ENCODE data around the gene RMP24.

Gene RMP24

GRCh38 chr18:35939138-35939537, 33.3 kb upstream of the RMP24 start:
- Histone ChIP-seq H3K27ac (ENCODE audit: low read depth, low read length) (no peak overlapping the region), H3K36me3 (ENCODE audit: control insufficient read depth in 5 of 5, insufficient read depth in 5 of 5, low read length in 5 of 5) (no peaks in the 10 kb centered on the region), H3K9me3 (ENCODE audit: control insufficient read depth in 5 of 5, low read length in 5 of 5) (no peaks in the 10 kb centered on the region), H3K4me1 (ENCODE audit: control insufficient read depth in 5 of 5, insufficient read depth in 5 of 5, low read length in 5 of 5) (no peaks in the 10 kb centered on the region), H3K9ac (ENCODE audit: low read length in 5 of 5) (no peak overlapping the region), H3K4me3 (ENCODE audit: low read depth in 1 of 5, low read length in 5 of 5) (no peak overlapping the region), H3K27me3 (ENCODE audit: control insufficient read depth in 5 of 5, insufficient read depth in 4 of 5, low read length in 5 of 5) (peaks cover 0 to 2% (median 0%) of the 10 kb centered on the region in 5 donors)

GRCh38 chr18:35941299-35941698, 31.2 kb upstream of the RMP24 start:
- Histone ChIP-seq H3K9me3 (ENCODE audit: control insufficient read depth in 5 of 5, low read length in 5 of 5) (no peaks in the 10 kb centered on the region), H3K4me3 (ENCODE audit: low read depth in 1 of 5, low read length in 5 of 5) (no peak overlapping the region), H3K9ac (ENCODE audit: low read length in 5 of 5) (no peak overlapping the region), H3K4me1 (ENCODE audit: control insufficient read depth in 5 of 5, insufficient read depth in 5 of 5, low read length in 5 of 5) (no peaks in the 10 kb centered on the region), H3K36me3 (ENCODE audit: control insufficient read depth in 5 of 5, insufficient read depth in 5 of 5, low read length in 5 of 5) (no peaks in the 10 kb centered on the region), H3K27ac (ENCODE audit: low read depth, low read length) (no peak overlapping the region), H3K27me3 (ENCODE audit: control insufficient read depth in 5 of 5, insufficient read depth in 4 of 5, low read length in 5 of 5) (peaks cover 0 to 2% (median 0%) of the 10 kb centered on the region in 5 donors)

DNA sequence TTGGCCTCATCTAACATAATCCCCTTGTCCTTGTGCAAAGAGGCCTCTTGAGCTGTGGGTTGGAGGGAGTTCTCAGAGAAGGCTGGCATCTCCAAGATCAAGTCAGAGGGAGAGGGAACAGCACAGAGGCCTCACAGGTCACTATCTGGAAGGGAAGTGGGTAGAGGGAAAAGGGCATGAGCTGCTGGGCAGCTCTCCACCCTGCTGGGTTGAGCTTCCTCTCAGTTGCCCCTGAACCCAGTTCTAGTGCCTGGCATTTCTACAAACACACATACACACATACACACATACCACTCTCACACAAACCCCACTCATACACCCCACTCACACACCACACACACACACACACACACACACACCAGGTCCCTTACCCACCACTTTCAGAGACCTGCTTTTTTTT, 30.3 kb upstream of the RMP24 start:
- H3K9ac ChIP-seq (ENCODE audit: low read length in 5 of 5): no peak overlapping the region
- H3K27ac ChIP-seq (ENCODE audit: low read depth, low read length): no peak overlapping the region
- no peaks in the 10 kb centered on the region for H3K9me3 ChIP-seq (ENCODE audit: control insufficient read depth in 5 of 5, low read length in 5 of 5)
- H3K27me3 ChIP-seq (ENCODE audit: control insufficient read depth in 5 of 5, insufficient read depth in 4 of 5, low read length in 5 of 5): peaks cover 0 to 2% (median 0%) of the 10 kb centered on the region in 5 donors
- H3K4me3 ChIP-seq (ENCODE audit: low read depth in 1 of 5, low read length in 5 of 5): no peak overlapping the region
- H3K36me3 ChIP-seq (ENCODE audit: control insufficient read depth in 5 of 5, insufficient read depth in 5 of 5, low read length in 5 of 5): no peaks in the 10 kb centered on the region
- no peaks in the 10 kb centered on the region for H3K4me1 ChIP-seq (ENCODE audit: control insufficient read depth in 5 of 5, insufficient read depth in 5 of 5, low read length in 5 of 5)

GRCh38 chr18:35942661-35943060, 29.8 kb upstream of the RMP24 start:
- Histone ChIP-seq H3K27ac (ENCODE audit: low read depth, low read length) (no peak overlapping the region), H3K4me1 (ENCODE audit: control insufficient read depth in 5 of 5, insufficient read depth in 5 of 5, low read length in 5 of 5) (no peaks in the 10 kb centered on the region), H3K27me3 (ENCODE audit: control insufficient read depth in 5 of 5, insufficient read depth in 4 of 5, low read length in 5 of 5) (peaks cover 0 to 2% (median 0%) of the 10 kb centered on the region in 5 donors), H3K36me3 (ENCODE audit: control insufficient read depth in 5 of 5, insufficient read depth in 5 of 5, low read length in 5 of 5) (no peaks in the 10 kb centered on the region), H3K9me3 (ENCODE audit: control insufficient read depth in 5 of 5, low read length in 5 of 5) (no peaks in the 10 kb centered on the region), H3K4me3 (ENCODE audit: low read depth in 1 of 5, low read length in 5 of 5) (no peak overlapping the region), H3K9ac (ENCODE audit: low read length in 5 of 5) (no peak overlapping the region)

- peaks cover 0 to 8% (median 7%) of the 10 kb centered on the region in 5 donors for H3K4me1 ChIP-seq (ENCODE audit: control insufficient read depth in 5 of 5, insufficient read depth in 5 of 5, low read length in 5 of 5)
- H3K9me3 ChIP-seq (ENCODE audit: control insufficient read depth in 5 of 5, low read length in 5 of 5): no peaks in the 10 kb centered on the region
- H3K27ac ChIP-seq (ENCODE audit: low read depth, low read length): no peak overlapping the region
- H3K36me3 ChIP-seq (ENCODE audit: control insufficient read depth in 5 of 5, insufficient read depth in 5 of 5, low read length in 5 of 5): no peaks in the 10 kb centered on the region
- no peak overlapping the region for H3K9ac ChIP-seq (ENCODE audit: low read length in 5 of 5)
- no peaks in the 10 kb centered on the region for H3K27me3 ChIP-seq (ENCODE audit: control insufficient read depth in 5 of 5, insufficient read depth in 4 of 5, low read length in 5 of 5)
- H3K4me3 ChIP-seq (ENCODE audit: low read depth in 1 of 5, low read length in 5 of 5): no peak overlapping the region
These were observed 24.4 kb upstream of the RMP24 start for GRCh38 chr18:35948080-35948479.

GRCh38 chr18:35949090-35949489, 23.4 kb upstream of the RMP24 start:
- H3K9ac ChIP-seq (ENCODE audit: low read length in 5 of 5): no peak overlapping the region
- no peak overlapping the region for H3K27ac ChIP-seq (ENCODE audit: low read depth, low read length)
- H3K4me3 ChIP-seq (ENCODE audit: low read depth in 1 of 5, low read length in 5 of 5): no peak overlapping the region

GRCh38 chr18:35949903-35950627, 22.4 kb upstream of the RMP24 start:
- Histone ChIP-seq H3K9me3 (ENCODE audit: control insufficient read depth in 5 of 5, low read length in 5 of 5) (no peaks in the 10 kb centered on the region), H3K9ac (ENCODE audit: low read length in 5 of 5) (peak overlapping the region in 4 of 5 donors; percentile 36 to 75 (median 48)), H3K27me3 (ENCODE audit: control insufficient read depth in 5 of 5, insufficient read depth in 4 of 5, low read length in 5 of 5) (no peaks in the 10 kb centered on the region), H3K27ac (ENCODE audit: low read depth, low read length) (no peak overlapping the region), H3K4me1 (ENCODE audit: control insufficient read depth in 5 of 5, insufficient read depth in 5 of 5, low read length in 5 of 5) (peaks cover 0 to 8% (median 7%) of the 10 kb centered on the region in 5 donors), H3K4me3 (ENCODE audit: low read depth in 1 of 5, low read length in 5 of 5) (peak overlapping the region; percentile 73 to 79 (median 76)), H3K36me3 (ENCODE audit: control insufficient read depth in 5 of 5, insufficient read depth in 5 of 5, low read length in 5 of 5) (no peaks in the 10 kb centered on the region)

More at GRCh38 chr18:35949090-35949489, 23.4 kb upstream of the RMP24 start:
- no peaks in the 10 kb centered on the region for H3K9me3 ChIP-seq (ENCODE audit: control insufficient read depth in 5 of 5, low read length in 5 of 5)
- H3K36me3 ChIP-seq (ENCODE audit: control insufficient read depth in 5 of 5, insufficient read depth in 5 of 5, low read length in 5 of 5): no peaks in the 10 kb centered on the region
- peaks cover 0 to 8% (median 7%) of the 10 kb centered on the region in 5 donors for H3K4me1 ChIP-seq (ENCODE audit: control insufficient read depth in 5 of 5, insufficient read depth in 5 of 5, low read length in 5 of 5)
- no peaks in the 10 kb centered on the region for H3K27me3 ChIP-seq (ENCODE audit: control insufficient read depth in 5 of 5, insufficient read depth in 4 of 5, low read length in 5 of 5)

GRCh38 chr18:35950628-35950982, 21.9 kb upstream of the RMP24 start:
- no peaks in the 10 kb centered on the region for H3K9me3 ChIP-seq (ENCODE audit: control insufficient read depth in 5 of 5, low read length in 5 of 5)
- peak overlapping the region in 4 of 5 donors; percentile 73 to 76 (median 75) for H3K4me3 ChIP-seq (ENCODE audit: low read depth in 1 of 5, low read length in 5 of 5)
- H3K36me3 ChIP-seq (ENCODE audit: control insufficient read depth in 5 of 5, insufficient read depth in 5 of 5, low read length in 5 of 5): no peaks in the 10 kb centered on the region
- peaks cover 0 to 8% (median 7%) of the 10 kb centered on the region in 5 donors for H3K4me1 ChIP-seq (ENCODE audit: control insufficient read depth in 5 of 5, insufficient read depth in 5 of 5, low read length in 5 of 5)
- H3K27ac ChIP-seq (ENCODE audit: low read depth, low read length): no peak overlapping the region
- H3K9ac ChIP-seq (ENCODE audit: low read length in 5 of 5): peak overlapping the region in 1 of 5 donors; percentile 55
- no peaks in the 10 kb centered on the region for H3K27me3 ChIP-seq (ENCODE audit: control insufficient read depth in 5 of 5, insufficient read depth in 4 of 5, low read length in 5 of 5)

DNA sequence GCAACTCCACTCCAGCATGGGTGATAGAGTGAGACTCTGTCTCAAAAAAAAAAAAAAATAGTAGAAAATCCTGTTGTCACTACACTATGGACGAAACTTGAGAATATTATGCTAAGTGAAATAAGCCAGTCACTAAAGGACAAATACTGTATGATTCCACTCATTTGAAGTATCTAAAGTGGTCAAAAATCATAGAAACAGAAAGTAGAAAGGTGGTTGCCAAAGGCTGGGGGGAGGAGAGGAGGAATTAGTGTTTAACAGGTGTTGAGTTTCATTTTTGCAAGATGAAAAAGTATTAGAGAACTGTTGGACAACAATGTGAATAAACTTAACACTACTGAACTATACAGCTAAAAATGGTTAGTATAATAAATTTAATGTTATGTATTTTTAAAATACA, 18.8 kb upstream of the RMP24 start:
- Histone ChIP-seq H3K36me3 (ENCODE audit: control insufficient read depth in 5 of 5, insufficient read depth in 5 of 5, low read length in 5 of 5) (no peaks in the 10 kb centered on the region), H3K4me1 (ENCODE audit: control insufficient read depth in 5 of 5, insufficient read depth in 5 of 5, low read length in 5 of 5) (peaks cover 0 to 8% (median 7%) of the 10 kb centered on the region in 5 donors), H3K9ac (ENCODE audit: low read length in 5 of 5) (no peak overlapping the region), H3K4me3 (ENCODE audit: low read depth in 1 of 5, low read length in 5 of 5) (no peak overlapping the region), H3K27ac (ENCODE audit: low read depth, low read length) (no peak overlapping the region), H3K27me3 (ENCODE audit: control insufficient read depth in 5 of 5, insufficient read depth in 4 of 5, low read length in 5 of 5) (no peaks in the 10 kb centered on the region), H3K9me3 (ENCODE audit: control insufficient read depth in 5 of 5, low read length in 5 of 5) (no peaks in the 10 kb centered on the region)

DNA sequence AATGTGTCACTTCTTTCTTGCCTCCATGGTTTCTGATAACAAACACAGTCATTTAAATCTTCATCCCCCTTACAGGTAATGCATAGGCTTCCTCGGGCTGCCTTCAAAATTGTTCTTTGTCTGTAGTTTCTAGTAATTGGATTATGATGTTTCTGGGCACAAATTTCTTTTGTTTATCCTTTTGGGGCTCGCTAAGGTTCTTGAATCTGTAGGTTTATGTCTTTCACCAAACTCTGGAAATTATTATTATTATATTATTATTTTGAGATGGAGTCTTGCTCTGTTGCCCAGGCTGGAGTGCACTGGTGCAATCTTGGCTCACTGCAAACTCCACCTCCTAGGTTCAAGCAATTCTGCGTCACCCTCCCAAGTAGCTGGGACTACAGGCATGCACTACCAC, 16.3 kb upstream of the RMP24 start:
- no peaks in the 10 kb centered on the region for H3K36me3 ChIP-seq (ENCODE audit: control insufficient read depth in 5 of 5, insufficient read depth in 5 of 5, low read length in 5 of 5)
- peaks cover 0 to 7% (median 0%) of the 10 kb centered on the region in 5 donors for H3K9me3 ChIP-seq (ENCODE audit: control insufficient read depth in 5 of 5, low read length in 5 of 5)
- H3K4me3 ChIP-seq (ENCODE audit: low read depth in 1 of 5, low read length in 5 of 5): no peak overlapping the region
- no peak overlapping the region for H3K27ac ChIP-seq (ENCODE audit: low read depth, low read length)
- H3K4me1 ChIP-seq (ENCODE audit: control insufficient read depth in 5 of 5, insufficient read depth in 5 of 5, low read length in 5 of 5): no peaks in the 10 kb centered on the region
- H3K27me3 ChIP-seq (ENCODE audit: control insufficient read depth in 5 of 5, insufficient read depth in 4 of 5, low read length in 5 of 5): no peaks in the 10 kb centered on the region
- H3K9ac ChIP-seq (ENCODE audit: low read length in 5 of 5): no peak overlapping the region

Data from subcutaneous abdominal adipose tissue (tissue), 5 donors.